CD4-positive, alpha-beta memory T cell (primary cell): ENCODE measurements around the gene EHD2. TPM values are rescaled to one million over a fixed set of nuclear protein-coding genes. Genes with fewer than 3 reads are reported as not detected.
"Not testable (repeated sequence)": the region's sequence is repeated elsewhere in the genome, so short reads cannot be mapped to it uniquely, and the experiment has no call there.

ENCODE experiments used
- CTCF ChIA-PET: fragments of 350-600 bp; sonication (Branson Sonifier 250); formaldehyde crosslinking; loops from one replicate; lab custom pipeline; 2021; ENCODE audit warnings: inconsistent platforms; ENCODE audit not compliant: partially characterized antibody; lab: Charles Lee
- POLR2A ChIA-PET: fragments of 350-600 bp; sonication (Branson Sonifier 250); formaldehyde crosslinking; loops from one replicate; lab custom pipeline; 2021; ENCODE audit not compliant: partially characterized antibody; lab: Charles Lee
- DNase-seq, 5 donors: peaks; one replicate each; pipeline versions ENCODE4 v3.0.0 to v3.0.0-alpha.2; 2020 to 2022; ENCODE audit warnings: mixed read lengths in 1 of 5
- H3K27ac ChIP-seq: one replicate; pipeline ENCODE4 v1.7.0; 2013; ENCODE audit warnings: low read depth, low read length
- H3K27me3 ChIP-seq: 2 replicates; pipeline ENCODE4 v1.7.0; 2013; ENCODE audit warnings: mild to moderate bottlenecking, low read length, moderate library complexity; ENCODE audit not compliant: insufficient read depth
- H3K36me3 ChIP-seq: 2 replicates; pipeline ENCODE4 v1.7.0; 2013; ENCODE audit warnings: mild to moderate bottlenecking, low read length, moderate library complexity; ENCODE audit not compliant: insufficient read depth
- H3K4me1 ChIP-seq: 2 replicates; pipeline ENCODE4 v1.7.0; 2013; ENCODE audit warnings: mild to moderate bottlenecking, low read length, moderate library complexity; ENCODE audit not compliant: insufficient read depth
- H3K4me3 ChIP-seq, 2 donors: one replicate each; pipeline ENCODE4 v1.7.0; 2013; ENCODE audit warnings: low read length in 2 of 2, mild to moderate bottlenecking in 1 of 2
- H3K9me3 ChIP-seq, 2 donors: one replicate each; pipeline ENCODE4 v1.7.0; 2013; ENCODE audit warnings: low read length in 2 of 2, control low read depth in 1 of 2; ENCODE audit not compliant: control insufficient read depth in 1 of 2
- H3K27ac Mint-ChIP-seq, 7 donors: one replicate each; pipeline ENCODE4 v1.8.0; 2020 to 2021; ENCODE audit warnings: mixed read lengths in 7 of 7, mild to moderate bottlenecking in 6 of 7, inconsistent platforms in 3 of 7, moderate library complexity in 3 of 7
- H3K27me3 Mint-ChIP-seq, 2 donors: one replicate each; pipeline ENCODE4 v1.8.0; 2020 to 2021; ENCODE audit warnings: mixed read lengths in 2 of 2
- H3K36me3 Mint-ChIP-seq, 2 donors: one replicate each; pipeline ENCODE4 v1.8.0; 2020 to 2021; ENCODE audit warnings: mixed read lengths in 2 of 2, inconsistent platforms in 1 of 2, mild to moderate bottlenecking in 1 of 2
- H3K4me1 Mint-ChIP-seq, 4 donors: one replicate each; pipeline ENCODE4 v1.8.0; 2020 to 2021; ENCODE audit warnings: mixed read lengths in 4 of 4, mild to moderate bottlenecking in 1 of 4
- H3K4me3 Mint-ChIP-seq, 8 donors: one replicate each; pipeline ENCODE4 v1.8.0; 2020 to 2021; ENCODE audit warnings: mixed read lengths in 8 of 8, mild to moderate bottlenecking in 7 of 8, moderate library complexity in 6 of 8, inconsistent platforms in 3 of 8
- H3K9me3 Mint-ChIP-seq, 8 donors: one replicate each; pipeline ENCODE4 v1.8.0; 2020 to 2021; ENCODE audit warnings: mixed read lengths in 8 of 8, mild to moderate bottlenecking in 5 of 8, inconsistent platforms in 3 of 8, moderate library complexity in 1 of 8
- intact Hi-C: fragments of 100-400 bp; cut with micrococcal nuclease; formaldehyde crosslinking; loops from one replicate; pipeline ENCODE4 v1.15.1; 2023
- polyA plus RNA-seq, 2 donors: library from polyadenylated mRNA; unstranded; fragments of 300-500 nt; fragmentation: Illumina TruSeq; gene quantifications; one replicate each; pipeline ENCODE4 v1.2.3, GENCODE V29; 2021
- total RNA-seq, 2 experiments: library from RNA; stranded (reverse); gene quantifications; one replicate each; pipeline ENCODE4 v1.2.3, GENCODE V29; 2021

EHD2 gene
- total and polyA plus RNA-seq, 4 experiments from 2014 or later, result not detected

- H3K4me1 ChIP-seq, result no peaks in the 10 kb centered on the region
- Mint-ChIP-seq H3K36me3 (peaks cover 14 to 15% of the 10 kb centered on the region in 2 donors), H3K4me1 (no peaks in the 10 kb centered on the region), H3K9me3 (no peaks in the 10 kb centered on the region), H3K27me3 (no peaks in the 10 kb centered on the region), H3K27ac (peak overlapping the region in 3 of 7 donors; percentile 3 to 36 (median 15)), H3K4me3 (no peak overlapping the region)
- DNase-seq, result no peak
- ChIA-PET POLR2A (no interaction called here), CTCF (no interaction called here)
- peaks cover 10% of the 10 kb centered on the region for H3K36me3 ChIP-seq
- H3K4me3 ChIP-seq, result no peak overlapping the region
- H3K9me3 ChIP-seq, result no peaks in the 10 kb centered on the region
- no peaks in the 10 kb centered on the region for H3K27me3 ChIP-seq
- H3K27ac ChIP-seq, result no peak overlapping the region
- intact Hi-C loops, result no loop called here
Observed at GRCh38 chr19:47762615-47763308, 49.5 kb downstream of the EHD2 start.

- H3K4me1 Mint-ChIP-seq, H3K36me3 ChIP-seq, DNase-seq, H3K4me3 ChIP-seq, H3K9me3 ChIP-seq, H3K36me3 Mint-ChIP-seq, H3K27ac ChIP-seq, intact Hi-C loops, H3K4me3 Mint-ChIP-seq, H3K27ac Mint-ChIP-seq, H3K27me3 ChIP-seq, H3K9me3 Mint-ChIP-seq, H3K27me3 Mint-ChIP-seq, H3K4me1 ChIP-seq: not testable (repeated sequence)
- CTCF ChIA-PET, result interaction anchor here (0.6 to 5.9 kb wide), 8 partner anchors 15 to 1758 kb away, joined by 3 to 54 read pairs (median 4); partner anchors contain the start of gene PPFIA3
- POLR2A ChIA-PET, result interaction anchor here (0.7 kb wide), 1 partner anchor 9 kb away, joined by 3 read pairs; no protein-coding TSS in a partner anchor
Observed at GRCh38 chr19:47764705-47765104, 51.5 kb downstream of the EHD2 start.

- Histone ChIP-seq H3K4me3 (no peak overlapping the region), H3K4me1 (no peaks in the 10 kb centered on the region), H3K27ac (no peak overlapping the region), H3K27me3 (no peaks in the 10 kb centered on the region), H3K9me3 (no peaks in the 10 kb centered on the region), H3K36me3 (no peaks in the 10 kb centered on the region)
- intact Hi-C loops, result loop anchor here (1.0 kb wide), 1 partner anchor 23 kb away; no protein-coding TSS in a partner anchor
- no peaks in the 10 kb centered on the region for H3K36me3 Mint-ChIP-seq
- H3K9me3 Mint-ChIP-seq, result peaks cover 0 to 2% (median 0%) of the 10 kb centered on the region in 8 donors
- H3K4me3 Mint-ChIP-seq, result no peak overlapping the region
- H3K27me3 Mint-ChIP-seq, result no peaks in the 10 kb centered on the region
- CTCF ChIA-PET, result interaction anchor here (1.0 to 5.9 kb wide), 5 partner anchors 14 to 98 kb away, joined by 3 to 54 read pairs (median 4); no protein-coding TSS in a partner anchor
- no peak overlapping the region for H3K27ac Mint-ChIP-seq
- peaks cover 0 to 7% (median 0%) of the 10 kb centered on the region in 4 donors for H3K4me1 Mint-ChIP-seq
- POLR2A ChIA-PET, result interaction anchor here (0.7 to 1.0 kb wide), 2 partner anchors 10 to 14 kb away, joined by 3 read pairs; no protein-coding TSS in a partner anchor
- peak; percentile 23 to 44 (median 29) for DNase-seq
Observed at GRCh38 chr19:47765523-47766358, 52.5 kb downstream of the EHD2 start.

- Mint-ChIP-seq H3K36me3 (no peaks in the 10 kb centered on the region), H3K4me1 (peaks cover 0 to 7% (median 0%) of the 10 kb centered on the region in 4 donors), H3K4me3 (no peak overlapping the region), H3K9me3 (peaks cover 0 to 2% (median 0%) of the 10 kb centered on the region in 8 donors), H3K27ac (no peak overlapping the region), H3K27me3 (no peaks in the 10 kb centered on the region)
- no peak for DNase-seq
- POLR2A ChIA-PET, result no interaction called here
- Histone ChIP-seq H3K4me1 (no peaks in the 10 kb centered on the region), H3K27ac (no peak overlapping the region), H3K36me3 (no peaks in the 10 kb centered on the region), H3K27me3 (no peaks in the 10 kb centered on the region), H3K9me3 (no peaks in the 10 kb centered on the region), H3K4me3 (no peak overlapping the region)
- intact Hi-C loops, result loop anchor here (1.0 kb wide), 1 partner anchor 22 kb away; no protein-coding TSS in a partner anchor
- CTCF ChIA-PET, result interaction anchor here (1.7 to 5.9 kb wide), 2 partner anchors 23 to 28 kb away, joined by 3 to 54 read pairs; no protein-coding TSS in a partner anchor
Observed at GRCh38 chr19:47766359-47766620, 53.1 kb downstream of the EHD2 start.

- no peaks in the 10 kb centered on the region for H3K36me3 Mint-ChIP-seq
- Histone ChIP-seq H3K27me3 (no peaks in the 10 kb centered on the region), H3K4me1 (no peaks in the 10 kb centered on the region), H3K9me3 (no peaks in the 10 kb centered on the region), H3K4me3 (no peak overlapping the region), H3K27ac (no peak overlapping the region), H3K36me3 (no peaks in the 10 kb centered on the region)
- no peak for DNase-seq
- ChIA-PET POLR2A (no interaction called here), CTCF (interaction anchor here (0.7 to 5.9 kb wide), 2 partner anchors 21 to 23 kb away, joined by 3 to 54 read pairs; partner anchors contain the start of gene NOP53)
- peaks cover 0 to 2% (median 0%) of the 10 kb centered on the region in 8 donors for H3K9me3 Mint-ChIP-seq
- intact Hi-C loops, result loop anchor here (1.0 kb wide), 1 partner anchor 22 kb away; no protein-coding TSS in a partner anchor
- peaks cover 0 to 7% (median 0%) of the 10 kb centered on the region in 4 donors for H3K4me1 Mint-ChIP-seq
- H3K27me3 Mint-ChIP-seq, result no peaks in the 10 kb centered on the region
- H3K4me3 Mint-ChIP-seq, result no peak overlapping the region
- H3K27ac Mint-ChIP-seq, result peak overlapping the region in 1 of 7 donors; percentile 70
Observed at GRCh38 chr19:47766670-47767069, 53.4 kb downstream of the EHD2 start.

GRCh38 chr19:47767349-47767748 is 54.1 kb downstream of the EHD2 start:
- no peak for DNase-seq
- H3K4me1 Mint-ChIP-seq, result peaks cover 0 to 7% (median 0%) of the 10 kb centered on the region in 4 donors
- H3K27ac Mint-ChIP-seq, result peak overlapping the region in 1 of 7 donors; percentile 70
- peaks cover 0 to 2% (median 0%) of the 10 kb centered on the region in 8 donors for H3K9me3 Mint-ChIP-seq
- Histone ChIP-seq H3K4me3 (no peak overlapping the region), H3K27ac (no peak overlapping the region), H3K27me3 (no peaks in the 10 kb centered on the region), H3K36me3 (no peaks in the 10 kb centered on the region), H3K9me3 (no peaks in the 10 kb centered on the region), H3K4me1 (no peaks in the 10 kb centered on the region)
- no peak overlapping the region for H3K4me3 Mint-ChIP-seq
- intact Hi-C loops, result no loop called here
- H3K27me3 Mint-ChIP-seq, result no peaks in the 10 kb centered on the region
- CTCF ChIA-PET, result interaction anchor here (0.7 to 5.9 kb wide), 5 partner anchors 9 to 334 kb away, joined by 3 to 54 read pairs (median 3); partner anchors contain the start of gene NOP53
- POLR2A ChIA-PET, result no interaction called here
- no peaks in the 10 kb centered on the region for H3K36me3 Mint-ChIP-seq

- CTCF ChIA-PET, result interaction anchor here (1.3 to 5.9 kb wide), 3 partner anchors 10 to 335 kb away, joined by 3 to 54 read pairs (median 4); no protein-coding TSS in a partner anchor
- intact Hi-C loops, result no loop called here
- peaks cover 0 to 2% (median 0%) of the 10 kb centered on the region in 8 donors for H3K9me3 Mint-ChIP-seq
Observed at GRCh38 chr19:47768604-47769003, 55.4 kb downstream of the EHD2 start.

More at GRCh38 chr19:47768604-47769003, 55.4 kb downstream of the EHD2 start:
- peak overlapping the region in 1 of 7 donors; percentile 29 for H3K27ac Mint-ChIP-seq
- H3K4me1 Mint-ChIP-seq, result peaks cover 0 to 7% (median 0%) of the 10 kb centered on the region in 4 donors
- POLR2A ChIA-PET, result no interaction called here
- no peak overlapping the region for H3K27ac ChIP-seq
- no peaks in the 10 kb centered on the region for H3K9me3 ChIP-seq
- no peak overlapping the region for H3K4me3 ChIP-seq
- no peaks in the 10 kb centered on the region for H3K27me3 ChIP-seq
- no peak overlapping the region for H3K4me3 Mint-ChIP-seq
- H3K4me1 ChIP-seq, result no peaks in the 10 kb centered on the region
- DNase-seq, result no peak
- H3K36me3 Mint-ChIP-seq, result no peaks in the 10 kb centered on the region
- no peaks in the 10 kb centered on the region for H3K27me3 Mint-ChIP-seq
- H3K36me3 ChIP-seq, result no peaks in the 10 kb centered on the region
